Omental fat pad (tissue), 4 donors: ENCODE data around the gene IGF1. TPM values are rescaled to one million over a fixed set of nuclear protein-coding genes. Genes with fewer than 3 reads are reported as not detected.

Experiments used
- ATAC-seq: fragments of 150-250 bp; one replicate; pipeline ENCODE4 v1.9.1; 2016; ENCODE audit warnings: mild to moderate bottlenecking, moderate library complexity; ENCODE audit not compliant: low FRiP score
- DNase-seq: peaks from one replicate; pipeline ENCODE4 v3.0.0-alpha.2; 2019; ENCODE audit warnings: low spot score
- total RNA-seq, 4 donors: library from RNA; depleted of rRNA; stranded (reverse); fragments of >200 nt; gene quantifications; one replicate each; pipeline ENCODE4 v1.1.0, GENCODE V29; 2016
- TF ChIP-seq, protein P1 (sequence below), 3 donors: fragments of 450-650 bp; IDR thresholded peaks; one replicate each; pipeline ENCODE4 v1.5.1; 2016 to 2017; ENCODE audit warnings: antibody characterized with exemption in 3 of 3, mild to moderate bottlenecking in 3 of 3, moderate library complexity in 2 of 3

Gene IGF1
- total RNA-seq, 4 donors from 2014 or later: 68.1 to 248 (median 185) TPM

DNA sequence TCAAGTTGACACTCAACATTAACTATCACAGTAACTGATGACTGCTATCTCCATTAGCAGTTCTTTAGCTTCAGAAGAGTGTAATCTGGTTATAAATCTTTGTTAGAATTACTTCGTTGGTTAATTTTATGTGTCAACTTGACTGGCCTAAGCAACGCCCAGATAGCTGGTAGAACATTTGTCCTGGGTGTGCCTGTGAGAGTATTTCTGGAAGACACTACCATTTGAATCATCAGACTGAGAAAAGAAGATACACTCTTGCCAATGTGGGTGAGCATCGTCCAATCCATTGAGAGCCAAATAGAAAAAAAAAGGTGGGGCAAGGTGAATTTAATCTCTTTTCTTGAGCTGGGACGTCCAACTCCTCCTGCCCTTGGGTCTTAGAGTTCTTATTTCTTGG is 129.0 kb downstream of the IGF1 start:
- DNase-seq: no peak
- peak; percentile 50 for ATAC-seq
- TF ChIP-seq, protein P1, sequence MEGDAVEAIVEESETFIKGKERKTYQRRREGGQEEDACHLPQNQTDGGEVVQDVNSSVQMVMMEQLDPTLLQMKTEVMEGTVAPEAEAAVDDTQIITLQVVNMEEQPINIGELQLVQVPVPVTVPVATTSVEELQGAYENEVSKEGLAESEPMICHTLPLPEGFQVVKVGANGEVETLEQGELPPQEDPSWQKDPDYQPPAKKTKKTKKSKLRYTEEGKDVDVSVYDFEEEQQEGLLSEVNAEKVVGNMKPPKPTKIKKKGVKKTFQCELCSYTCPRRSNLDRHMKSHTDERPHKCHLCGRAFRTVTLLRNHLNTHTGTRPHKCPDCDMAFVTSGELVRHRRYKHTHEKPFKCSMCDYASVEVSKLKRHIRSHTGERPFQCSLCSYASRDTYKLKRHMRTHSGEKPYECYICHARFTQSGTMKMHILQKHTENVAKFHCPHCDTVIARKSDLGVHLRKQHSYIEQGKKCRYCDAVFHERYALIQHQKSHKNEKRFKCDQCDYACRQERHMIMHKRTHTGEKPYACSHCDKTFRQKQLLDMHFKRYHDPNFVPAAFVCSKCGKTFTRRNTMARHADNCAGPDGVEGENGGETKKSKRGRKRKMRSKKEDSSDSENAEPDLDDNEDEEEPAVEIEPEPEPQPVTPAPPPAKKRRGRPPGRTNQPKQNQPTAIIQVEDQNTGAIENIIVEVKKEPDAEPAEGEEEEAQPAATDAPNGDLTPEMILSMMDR (IDR thresholded peaks at IDR 0.05): no peak

DNA sequence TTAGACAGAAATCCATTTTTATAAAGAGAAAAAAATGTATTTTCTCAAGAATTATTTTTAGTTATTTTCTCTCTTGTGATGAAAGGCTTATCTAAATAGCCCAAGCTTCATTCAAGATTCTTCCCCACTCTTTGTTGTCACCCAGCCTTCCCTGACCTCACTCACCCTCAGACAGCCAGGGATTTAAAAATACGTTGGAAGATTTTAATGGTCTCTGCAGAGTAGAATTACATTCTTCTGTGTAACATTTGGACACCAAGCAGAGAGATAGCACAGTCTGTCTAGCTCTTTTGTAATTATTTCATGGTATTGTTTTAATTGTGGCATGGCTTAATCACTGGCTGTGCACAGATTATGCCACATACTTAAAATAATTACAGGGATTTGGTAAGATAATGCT is 130.3 kb downstream of the IGF1 start:
- DNase-seq (no peak), ATAC-seq (no peak)
- TF ChIP-seq, protein P1 (IDR thresholded peaks at IDR 0.05): no peak

DNA sequence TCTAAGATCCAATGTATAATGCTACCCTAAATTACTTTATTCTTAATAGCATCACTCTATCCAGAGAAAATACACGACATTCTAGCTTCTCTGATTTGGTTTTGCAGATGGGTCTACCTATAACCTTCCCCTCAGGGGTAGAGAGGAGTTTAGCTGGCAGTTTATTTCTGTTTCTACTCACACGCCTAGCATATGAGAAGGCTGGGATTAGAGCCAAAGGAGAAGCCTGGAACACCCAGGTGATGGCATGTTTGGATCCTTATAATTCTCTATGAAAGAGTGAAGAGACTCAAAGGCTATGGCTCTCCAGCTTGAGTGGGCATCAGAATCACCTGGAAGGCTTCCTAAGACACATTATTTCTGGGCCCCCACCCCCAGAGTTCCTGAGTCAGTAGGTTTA is 131.3 kb downstream of the IGF1 start:
- TF ChIP-seq, protein P1 (IDR thresholded peaks at IDR 0.05): no peak
- no peak for DNase-seq
- ATAC-seq: no peak

DNA sequence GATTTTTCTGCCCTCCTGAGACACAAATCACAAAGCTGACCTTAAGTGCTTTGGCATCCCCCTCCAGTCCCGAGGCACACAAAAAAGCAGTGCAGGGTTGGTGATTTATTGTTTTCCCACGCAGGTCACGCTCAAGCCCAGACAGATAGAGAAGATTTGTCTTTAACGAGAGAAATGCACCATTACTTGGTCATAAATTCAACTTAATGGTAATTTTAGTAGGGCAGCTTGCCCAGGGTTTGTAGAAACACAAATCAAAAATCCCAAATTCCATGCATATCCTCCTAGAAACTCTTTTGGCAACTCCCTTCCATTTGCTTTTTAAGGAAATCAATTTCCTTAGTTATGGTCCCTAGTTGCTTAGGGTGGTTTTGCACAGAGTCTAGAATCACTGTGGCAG is 132.6 kb downstream of the IGF1 start:
- ATAC-seq (peak; percentile 5), DNase-seq (no peak)

More for the DNA sequence above, 132.6 kb downstream of the IGF1 start:
- TF ChIP-seq, protein P1 (IDR thresholded peaks at IDR 0.05): no peak
